Measurements from ENCODE around the gene SPSB3.

SPSB3 gene

GRCh38 chr16:1820096-1820945 lies 38.0 kb upstream of the SPSB3 start:
- no peak for TF ChIP-seq CTCF (conservative IDR thresholded peaks at IDR 0.05; ENCODE audit: low read length)
- no peak overlapping the region for H3K4me3 ChIP-seq (ENCODE audit: low read length)
- no peak for DNase-seq (ENCODE audit: low read depth)

GRCh38 chr16:1819611-1820010 lies 37.2 kb upstream of the SPSB3 start:
- H3K4me3 ChIP-seq (ENCODE audit: low read length): no peak overlapping the region
- TF ChIP-seq CTCF (conservative IDR thresholded peaks at IDR 0.05; ENCODE audit: low read length): no peak
- no peak for DNase-seq (ENCODE audit: low read depth)

DNA sequence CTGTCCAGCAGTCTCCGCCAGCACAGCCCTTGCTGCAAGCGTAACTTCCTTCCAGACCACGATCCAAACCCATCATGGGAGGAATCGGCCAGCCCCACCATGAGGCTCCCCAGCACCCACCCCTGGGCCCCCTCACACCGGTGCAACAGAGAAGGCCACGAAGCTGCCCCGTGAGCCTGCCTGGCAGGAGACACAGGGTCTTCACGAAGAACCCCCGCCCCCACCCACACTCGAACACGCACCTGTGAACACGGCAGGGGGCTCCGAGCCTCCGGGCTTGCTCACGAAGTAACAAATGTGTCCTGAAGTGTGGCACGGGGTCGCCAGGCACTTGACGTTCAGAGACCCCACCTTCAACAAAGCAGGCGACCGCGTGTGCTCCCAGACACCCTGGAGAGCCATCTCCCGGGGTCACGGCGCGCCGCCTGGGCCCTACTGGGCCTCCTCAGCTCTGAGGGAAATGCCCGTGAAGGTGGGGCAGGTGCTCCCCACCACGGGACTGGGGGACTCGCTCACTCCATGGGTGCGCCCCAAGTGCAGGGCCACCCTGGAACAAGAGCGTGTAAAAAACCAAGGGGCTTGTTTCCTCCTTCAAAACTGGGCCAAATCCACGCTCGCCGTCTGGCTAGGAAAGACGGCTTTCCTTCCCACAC lies 36.6 kb upstream of the SPSB3 start:
- no peak overlapping the region for H3K4me3 ChIP-seq (ENCODE audit: low read length)
- DNase-seq (ENCODE audit: low read depth): no peak
- no peak for TF ChIP-seq CTCF (conservative IDR thresholded peaks at IDR 0.05; ENCODE audit: low read length)

- no peak overlapping the region for H3K4me3 ChIP-seq (ENCODE audit: low read length)
- TF ChIP-seq CTCF (conservative IDR thresholded peaks at IDR 0.05; ENCODE audit: low read length): no peak
- no peak for DNase-seq (ENCODE audit: low read depth)
These were observed 36.0 kb upstream of the SPSB3 start for GRCh38 chr16:1818204-1818872.

DNA sequence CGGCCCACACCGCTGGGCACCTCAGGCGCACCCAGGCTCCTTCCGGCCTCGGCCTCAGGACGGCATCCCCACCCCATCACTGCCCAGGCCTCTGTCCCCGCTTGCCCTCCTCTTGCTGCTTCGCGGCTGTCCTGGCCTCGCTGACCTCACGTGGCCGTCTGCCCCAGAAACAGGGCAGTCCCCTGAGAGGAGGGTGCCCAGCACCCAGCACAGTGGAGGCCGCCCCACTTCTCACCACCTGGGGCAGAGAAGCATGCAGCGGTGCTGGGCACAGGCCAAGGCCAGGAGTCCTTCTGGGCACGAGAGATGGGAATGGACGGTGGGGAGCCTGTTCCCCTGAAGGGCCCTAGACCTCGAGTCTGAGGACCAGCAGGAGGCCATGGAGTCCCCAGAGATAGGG lies 35.3 kb upstream of the SPSB3 start:
- no peak overlapping the region for H3K4me3 ChIP-seq (ENCODE audit: low read length)
- DNase-seq (ENCODE audit: low read depth): no peak
- TF ChIP-seq CTCF (conservative IDR thresholded peaks at IDR 0.05; ENCODE audit: low read length): no peak

- H3K4me3 ChIP-seq (ENCODE audit: low read length): no peak overlapping the region
- no peak for TF ChIP-seq CTCF (conservative IDR thresholded peaks at IDR 0.05; ENCODE audit: low read length)
- DNase-seq (ENCODE audit: low read depth): no peak
These were observed 34.9 kb upstream of the SPSB3 start for GRCh38 chr16:1817276-1817589.

Data from AG10803 (cell line).